Measurements from ENCODE around the gene E2F1.

DNA sequence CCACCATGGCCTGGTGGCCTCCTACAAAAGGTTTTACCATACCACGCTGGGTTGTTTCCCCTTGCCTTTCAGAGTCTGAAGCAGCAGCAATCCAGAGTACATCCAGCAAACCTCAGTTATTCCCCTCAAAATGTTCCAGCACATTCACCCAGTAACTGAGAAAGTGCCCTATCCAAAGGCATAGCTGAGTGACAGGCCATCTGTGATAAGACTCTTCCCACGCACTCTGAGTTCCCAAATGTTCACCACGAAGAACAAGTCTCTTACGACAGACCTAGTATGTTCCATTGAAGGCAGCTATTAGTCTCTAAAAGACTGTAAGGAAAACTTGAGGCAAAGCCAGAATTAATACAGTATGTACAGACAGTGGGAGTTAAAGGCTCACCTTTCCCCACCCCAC is 55.7 kb downstream of the E2F1 start:
- no peak for TF ChIP-seq REST (IDR thresholded peaks at IDR 0.05)
- TF ChIP-seq CTCF (IDR thresholded peaks at IDR 0.05; ENCODE audit: low read depth, low read length, missing input control), result no peak
- TF ChIP-seq, protein P1, sequence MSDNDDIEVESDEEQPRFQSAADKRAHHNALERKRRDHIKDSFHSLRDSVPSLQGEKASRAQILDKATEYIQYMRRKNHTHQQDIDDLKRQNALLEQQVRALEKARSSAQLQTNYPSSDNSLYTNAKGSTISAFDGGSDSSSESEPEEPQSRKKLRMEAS (IDR thresholded peaks at IDR 0.05), result no peak
- TF ChIP-seq TAF1 (conservative IDR thresholded peaks at IDR 0.05), result no peak
- TF ChIP-seq GABPA (IDR thresholded peaks at IDR 0.05 in 1 of 2, conservative IDR thresholded peaks at IDR 0.05 in 1 of 2), result no peak
- no peak for TF ChIP-seq RAD21 (IDR thresholded peaks at IDR 0.05)
- no peak for TF ChIP-seq HNF4G (IDR thresholded peaks at IDR 0.05)
- no peak for TF ChIP-seq SP1 (IDR thresholded peaks at IDR 0.05)
